Lung (tissue), 12 donors: Measurements from ENCODE around the gene FBXO11. TPM values are rescaled to one million over a fixed set of nuclear protein-coding genes. Genes with fewer than 3 reads are reported as not detected.
"Not testable (repeated sequence)": the region's sequence is repeated elsewhere in the genome, so short reads cannot be mapped to it uniquely, and the experiment has no call there.

Experiments
- ATAC-seq: fragments of 200-7000 bp; cut with Tn5 transposase; one replicate; pipeline ENCODE4 v1.9.1; 2020; ENCODE audit warnings: moderate number of reproducible peaks; ENCODE audit not compliant: insufficient read depth, low FRiP score
- DNase-seq, 3 donors: peaks; one replicate each; pipeline ENCODE4 v3.0.0-alpha.2; 2013 to 2017
- H3K27ac ChIP-seq, 2 donors: one replicate each; pipeline ENCODE4 v1.5.1; 2013; ENCODE audit warnings: mild to moderate bottlenecking in 2 of 2, moderate library complexity in 2 of 2, control low read depth in 1 of 2, inconsistent platforms in 1 of 2, low read depth in 1 of 2, low read length in 1 of 2
- H3K27me3 ChIP-seq, 3 donors: one replicate each; pipeline ENCODE4 v1.5.1; 2013; ENCODE audit warnings: low read length in 2 of 3; ENCODE audit not compliant: control insufficient read depth in 3 of 3, insufficient read depth in 3 of 3
- H3K36me3 ChIP-seq, 4 donors: one replicate each; pipeline ENCODE4 v1.5.1; 2013; ENCODE audit warnings: low read length in 4 of 4, mild to moderate bottlenecking in 1 of 4, moderate library complexity in 1 of 4; ENCODE audit not compliant: control insufficient read depth in 4 of 4, insufficient read depth in 4 of 4
- H3K4me1 ChIP-seq, 5 donors: one replicate each; pipeline ENCODE4 v1.5.1; 2013; ENCODE audit warnings: low read length in 5 of 5, mild to moderate bottlenecking in 2 of 5, moderate library complexity in 1 of 5; ENCODE audit not compliant: control insufficient read depth in 5 of 5, insufficient read depth in 5 of 5
- H3K4me3 ChIP-seq: one replicate; pipeline ENCODE4 v1.5.1; 2013; ENCODE audit warnings: mild to moderate bottlenecking, control low read depth, moderate library complexity
- H3K9ac ChIP-seq, 2 donors: one replicate each; pipeline ENCODE4 v1.5.1; 2013; ENCODE audit warnings: low read length in 2 of 2, control low read depth in 1 of 2; ENCODE audit not compliant: insufficient read depth in 1 of 2
- H3K9me3 ChIP-seq, 4 donors: one replicate each; pipeline ENCODE4 v1.5.1; 2013; ENCODE audit warnings: low read length in 3 of 4, mild to moderate bottlenecking in 1 of 4, moderate library complexity in 1 of 4; ENCODE audit not compliant: control insufficient read depth in 4 of 4, insufficient read depth in 3 of 4
- CTCF ChIP-seq: IDR thresholded peaks from 2 replicates; pipeline ENCODE4 v1.5.1; 2012; ENCODE audit warnings: mild to moderate bottlenecking; ENCODE audit errors: control extremely low read depth, extremely low read depth
- WGBS, 2 donors: extraction: QIAGEN DNeasy Blood & Tissue Kit; methylation state at CpG; one replicate each; pipeline ENCODE4 v1.1.7; 2013; 5-methylcytosine and 5-hydroxymethylcytosine counted together
- polyA plus RNA-seq, 2 donors: library from polyadenylated mRNA; stranded (reverse); fragments of 200-250 nt; gene quantifications; one replicate each; pipeline ENCODE4 v1.2.1, GENCODE V29; 2013
- total RNA-seq, 2 donors: library from RNA; depleted of rRNA in 1 of 2; stranded (reverse); fragments of >200 nt in 1 of 2; gene quantifications; one replicate each; pipeline ENCODE4 v1.2.1, GENCODE V29; 2014 to 2021
- donor health status: control.
- donor health status: control.
- donor health status: Bipolar disorder and iron deficiency.
- donor health status: healthy.
- donor health status: DM: yes; HTN: yes; CAD: no.

The FBXO11 gene
- total and polyA plus RNA-seq, 4 donors: 21.9 to 157 (median 42.8) TPM

GRCh38 chr2:47864566-47864965, 41.7 kb downstream of the FBXO11 start:
- Histone ChIP-seq H3K4me3 (no peak overlapping the region), H3K9me3 (no peaks in the 10 kb centered on the region), H3K4me1 (peaks cover 0 to 16% (median 7%) of the 10 kb centered on the region in 5 donors), H3K36me3 (peaks cover 0 to 4% (median 0%) of the 10 kb centered on the region in 4 donors), H3K9ac (no peak overlapping the region), H3K27me3 (no peaks in the 10 kb centered on the region), H3K27ac (no peak overlapping the region)
- no peak for DNase-seq
- no peak for TF ChIP-seq CTCF
- 34 to 59% methylated on average over 1 of the region's 1 CpG for WGBS, 2 donors
- no peak for ATAC-seq

DNA sequence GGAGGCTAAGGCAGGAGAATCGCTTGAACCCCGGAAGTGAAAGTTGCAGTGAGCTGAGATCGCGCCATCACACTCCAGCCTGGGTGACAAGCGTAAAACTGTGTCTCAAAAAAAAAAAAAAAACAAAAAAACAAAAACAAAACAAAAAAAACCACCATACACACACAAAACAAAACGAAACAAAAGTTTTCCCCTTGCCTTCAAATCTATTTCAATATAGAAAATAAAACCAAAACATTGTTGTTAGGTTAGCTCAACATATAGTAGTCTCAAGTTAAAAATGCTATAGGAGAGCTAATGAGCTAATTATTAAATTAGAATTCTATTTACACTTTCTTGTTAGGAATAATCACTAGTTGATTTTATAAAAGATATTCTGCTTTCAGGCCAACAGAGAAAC, 43.3 kb downstream of the FBXO11 start:
- no peaks in the 10 kb centered on the region for H3K27me3 ChIP-seq
- H3K9ac ChIP-seq: no peak overlapping the region
- ATAC-seq: no peak
- 91 to 93% methylated on average over 6 of the region's 6 CpGs for WGBS, 2 donors
- H3K27ac ChIP-seq: no peak overlapping the region
- H3K4me1 ChIP-seq: peaks cover 0 to 10% (median 3%) of the 10 kb centered on the region in 5 donors
- no peak for TF ChIP-seq CTCF
- DNase-seq: no peak
- peaks cover 0 to 5% (median 0%) of the 10 kb centered on the region in 4 donors for H3K36me3 ChIP-seq
- no peak overlapping the region for H3K4me3 ChIP-seq
- no peaks in the 10 kb centered on the region for H3K9me3 ChIP-seq

DNA sequence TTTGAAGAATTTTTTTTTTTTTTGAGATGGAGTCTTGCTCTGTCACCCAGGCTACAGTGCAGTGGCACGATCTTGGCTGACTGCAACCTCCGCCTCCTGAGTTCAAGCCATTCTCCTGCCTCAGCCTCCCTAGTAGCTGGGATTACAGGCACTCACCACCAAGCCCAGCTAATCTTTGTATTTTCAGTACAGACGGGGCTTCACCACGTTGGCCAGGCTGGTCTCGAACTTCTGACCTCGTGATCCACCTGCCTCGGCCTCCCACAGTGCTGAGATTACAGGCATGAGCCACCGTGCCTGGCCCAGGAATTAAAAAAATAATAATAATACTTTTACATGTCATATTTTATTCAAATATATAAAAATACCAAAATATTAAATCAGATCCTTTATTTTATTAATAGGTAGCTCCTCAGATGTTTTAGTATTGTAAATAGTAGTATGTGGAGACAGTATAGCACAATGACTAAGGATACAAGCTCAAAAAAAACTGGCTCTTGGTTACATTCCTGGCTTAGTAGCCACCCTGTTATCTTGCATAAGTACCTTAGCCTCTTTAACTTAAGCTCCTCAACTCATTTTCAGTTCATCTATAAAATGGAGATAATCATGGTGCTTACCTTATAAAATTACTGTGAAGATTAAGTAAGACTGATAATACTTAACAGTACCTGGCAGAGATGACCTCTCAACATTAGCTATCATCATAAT, 53.1 kb downstream of the FBXO11 start:
- not testable (repeated sequence) for H3K9ac ChIP-seq, H3K36me3 ChIP-seq, H3K4me3 ChIP-seq, H3K27ac ChIP-seq, DNase-seq, H3K9me3 ChIP-seq, H3K27me3 ChIP-seq, ATAC-seq
- 92 to 93% methylated on average over 8 of the region's 8 CpGs for WGBS, 2 donors
- H3K4me1 ChIP-seq: peaks cover 0 to 19% (median 0%) of the 10 kb centered on the region in 5 donors

GRCh38 chr2:47850198-47850597, 56.1 kb downstream of the FBXO11 start:
- WGBS, 2 donors: 95 to 96% methylated on average over 1 of the region's 1 CpG

More at GRCh38 chr2:47850198-47850597, 56.1 kb downstream of the FBXO11 start:
- H3K4me1 ChIP-seq: peaks cover 0 to 25% (median 0%) of the 10 kb centered on the region in 5 donors
- no peaks in the 10 kb centered on the region for H3K9me3 ChIP-seq
- TF ChIP-seq CTCF: no peak
- no peak overlapping the region for H3K27ac ChIP-seq
- DNase-seq (no peak), ATAC-seq (no peak)
- no peak overlapping the region for H3K9ac ChIP-seq
- no peaks in the 10 kb centered on the region for H3K27me3 ChIP-seq
- no peak overlapping the region for H3K4me3 ChIP-seq
- peaks cover 0 to 3% (median 0%) of the 10 kb centered on the region in 4 donors for H3K36me3 ChIP-seq
